Activated CD8-positive, alpha-beta memory T cell treated with anti-CD3 and anti-CD28 coated beads for 4 hours (primary cell): ENCODE measurements around the gene GNA14.
"Not testable (repeated sequence)": the region's sequence is repeated elsewhere in the genome, so short reads cannot be mapped to it uniquely, and the experiment has no call there.

Source experiments
- DNase-seq, 2 donors: peaks; one replicate each; pipeline ENCODE4 v3.0.0-alpha.2; 2020; ENCODE audit warnings: low read depth in 2 of 2

The GNA14 gene

DNA sequence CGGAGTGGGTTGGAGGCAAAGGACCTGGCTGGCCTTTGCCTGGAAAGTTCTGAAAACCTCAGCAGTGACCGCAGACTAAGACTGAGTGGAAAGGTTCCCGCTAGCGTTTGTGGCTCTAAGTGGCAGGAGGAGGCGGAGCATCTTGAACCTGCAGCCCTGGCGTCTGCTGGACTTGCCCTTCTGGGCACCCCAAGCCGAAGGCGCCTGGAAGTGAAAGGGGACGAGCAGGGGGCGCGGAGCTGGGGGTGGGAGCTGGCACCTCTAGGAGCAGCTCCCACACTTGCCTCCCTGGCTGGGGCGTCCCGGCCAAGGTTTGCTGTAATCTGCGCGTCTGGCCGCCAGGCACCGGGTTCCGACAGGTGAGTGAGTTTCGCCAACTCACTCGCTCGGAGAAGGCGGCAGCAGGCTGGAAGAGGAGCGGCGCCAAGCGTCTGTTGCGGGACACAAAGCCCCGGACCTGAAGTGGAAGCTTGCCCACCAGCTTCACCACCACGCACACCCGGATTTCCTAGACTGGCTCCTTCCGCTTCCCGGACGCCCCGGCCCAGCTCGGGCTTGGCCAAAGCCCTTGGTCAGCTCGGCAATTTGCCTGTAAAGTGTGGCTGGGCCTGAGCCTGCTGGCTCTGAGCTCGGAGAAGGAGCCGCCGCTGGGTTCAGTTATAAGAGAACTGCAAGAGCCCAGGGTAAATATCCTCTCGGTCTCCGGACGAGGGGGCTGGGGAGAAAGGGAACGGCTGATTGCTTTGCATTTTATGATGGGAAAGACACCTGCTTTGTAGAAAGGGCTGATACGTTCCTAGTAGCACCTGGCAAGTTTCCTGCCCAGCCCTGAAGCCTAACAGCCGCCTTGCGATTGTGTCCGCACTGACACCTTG lies at the start of gene GNA14:
TSS of gene GNA14 (minus strand) at position 89 of the 875 bp plus-strand sequence. CDS start 529 bp downstream, outside the sequence.
- no peak for DNase-seq

DNA sequence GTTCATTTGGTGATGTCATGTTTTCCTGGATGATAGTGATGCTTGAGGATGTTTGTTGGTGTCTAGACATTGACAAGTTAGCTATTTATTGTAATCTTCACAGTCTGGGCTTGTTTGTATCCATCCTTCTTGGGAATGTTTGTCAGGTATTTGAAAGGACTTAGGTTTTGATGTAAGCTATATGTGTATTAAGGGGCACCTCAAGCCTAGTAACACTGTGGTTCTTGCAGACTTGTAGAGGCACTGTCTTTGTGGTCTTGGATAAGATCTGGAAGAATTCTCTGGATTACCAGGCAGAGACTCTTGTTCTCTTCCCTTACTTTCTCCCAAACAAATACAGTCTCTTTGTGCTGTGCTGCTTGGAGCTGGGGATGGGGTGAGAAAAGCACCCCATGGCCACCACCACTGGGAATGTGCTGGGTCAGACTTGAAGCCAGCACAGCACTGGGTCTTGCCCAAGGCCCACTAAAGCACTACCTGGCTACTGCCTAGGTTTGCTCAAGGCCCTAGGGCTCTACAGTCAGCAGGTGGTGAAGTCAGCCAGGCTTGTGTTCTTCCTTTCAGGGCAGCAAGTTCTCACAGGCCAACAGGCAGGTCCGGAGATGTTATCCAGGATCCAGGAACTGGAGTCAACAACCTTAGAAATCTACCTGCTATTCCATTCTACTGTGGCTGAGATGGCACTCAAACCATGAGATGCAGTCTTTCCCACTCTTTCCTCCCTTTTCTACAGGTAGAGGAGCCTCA lies 49.3 kb upstream of the GNA14 start:
- no peak for DNase-seq

DNA sequence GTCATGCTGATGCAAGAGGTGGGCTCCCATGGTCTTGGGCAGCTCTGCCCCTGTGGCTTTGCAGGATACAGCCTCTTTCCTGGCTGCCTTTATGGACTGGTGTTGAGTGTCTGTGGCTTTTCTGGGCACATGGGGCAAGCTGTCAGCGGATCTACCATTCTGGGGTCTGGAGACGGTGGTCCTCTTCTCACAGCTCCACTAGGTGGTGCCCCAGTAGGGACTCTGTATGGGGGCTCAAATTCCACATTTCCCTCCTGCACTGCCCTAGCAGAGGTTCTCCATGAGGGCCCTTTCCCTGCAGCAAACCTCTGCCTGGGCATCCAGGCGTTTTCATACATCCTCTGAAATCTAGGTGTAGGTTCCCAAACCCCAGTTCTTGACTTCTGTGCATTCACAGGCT lies 42.6 kb upstream of the GNA14 start:
- DNase-seq, result not testable (repeated sequence)

DNA sequence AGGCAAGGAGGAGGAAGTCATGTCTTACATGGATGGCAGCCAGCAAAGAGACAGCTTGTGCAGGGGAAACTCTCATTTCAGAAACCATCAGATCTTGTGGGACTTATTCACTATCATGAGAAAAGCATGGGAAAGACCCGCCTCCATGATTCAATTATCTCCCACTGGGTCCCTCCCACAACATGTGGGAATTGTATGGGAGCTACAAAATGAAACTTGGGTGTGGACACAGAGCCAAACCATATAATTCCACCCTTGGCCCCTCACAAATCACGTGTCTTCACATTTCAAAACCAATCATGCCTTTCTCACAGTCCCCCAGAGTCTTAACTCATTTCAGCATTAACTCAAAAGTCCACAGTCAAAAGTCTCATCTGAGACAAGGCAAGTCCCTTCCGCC lies 42.0 kb upstream of the GNA14 start:
- not testable (repeated sequence) for DNase-seq

DNA sequence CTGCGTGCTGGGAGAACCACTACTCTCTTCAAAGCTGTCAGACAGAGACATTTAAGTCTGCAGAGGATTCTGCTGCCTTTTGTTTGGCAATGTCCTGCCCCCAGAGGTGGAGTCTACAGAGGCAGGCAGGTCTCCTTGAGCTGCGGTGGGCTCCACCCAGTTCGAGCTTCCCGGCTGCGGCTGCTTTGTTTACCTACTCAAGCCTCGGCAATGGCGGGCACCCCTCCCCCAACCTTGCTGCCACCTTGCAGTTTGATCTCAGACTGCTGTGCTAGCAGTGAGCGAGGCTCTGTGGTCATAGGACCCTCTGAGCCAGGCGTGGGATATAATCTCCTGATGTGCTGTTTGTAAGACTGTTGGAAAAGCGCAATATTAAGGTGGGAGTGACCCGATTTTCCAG lies 39.6 kb upstream of the GNA14 start:
- not testable (repeated sequence) for DNase-seq

DNA sequence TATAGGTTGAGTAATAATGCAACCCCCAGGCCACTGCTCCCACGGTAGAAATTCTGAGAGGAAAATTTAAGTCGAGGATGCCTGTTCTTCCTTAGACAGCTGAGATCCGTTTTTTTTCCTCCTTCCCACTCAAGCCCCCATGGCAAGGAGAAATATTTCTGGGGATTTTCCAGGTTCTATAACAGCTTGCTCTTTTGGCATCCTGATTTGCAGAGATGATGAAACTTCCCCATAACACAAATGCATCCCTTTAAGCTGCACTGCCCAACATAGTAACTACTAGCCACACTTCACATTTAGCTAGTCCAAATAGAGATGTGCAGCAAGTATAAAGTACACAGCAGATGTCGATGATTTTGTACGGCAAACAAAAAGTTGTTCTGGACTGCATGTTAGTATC lies 32.5 kb upstream of the GNA14 start:
- DNase-seq, result no peak

DNA sequence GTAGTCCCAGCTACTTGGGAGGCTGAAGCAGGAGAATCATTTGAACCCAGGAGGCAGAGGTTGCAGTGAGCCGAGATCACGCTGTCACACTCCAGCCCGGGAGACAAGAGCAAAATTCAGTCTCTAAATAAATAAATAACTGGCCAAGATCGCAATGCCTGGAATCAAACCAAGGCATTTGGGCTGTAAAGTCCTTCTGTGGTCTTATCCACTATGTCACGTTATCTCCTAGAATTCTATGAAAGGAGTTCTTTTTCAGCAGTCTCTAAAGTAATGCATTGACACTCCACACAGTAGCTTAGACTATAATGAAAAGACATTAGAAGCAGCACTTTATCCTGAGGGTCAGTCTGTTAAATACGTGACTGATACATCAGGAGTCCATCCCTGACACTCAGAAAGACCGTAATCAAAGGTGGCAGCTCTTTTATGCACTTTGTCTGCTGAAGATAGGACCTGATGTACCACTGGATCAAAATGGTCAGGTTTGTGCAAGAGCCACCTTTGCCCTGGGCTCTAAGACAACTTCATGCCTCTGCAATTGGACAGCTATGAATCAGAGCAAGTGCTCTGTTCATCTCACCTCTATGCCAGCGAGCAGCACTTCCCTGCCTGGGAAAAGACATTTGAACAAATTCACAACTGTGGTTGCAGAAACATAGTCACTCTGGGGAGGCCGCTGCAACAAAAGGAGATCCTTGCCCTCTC lies 31.7 kb upstream of the GNA14 start:
- no peak for DNase-seq

DNA sequence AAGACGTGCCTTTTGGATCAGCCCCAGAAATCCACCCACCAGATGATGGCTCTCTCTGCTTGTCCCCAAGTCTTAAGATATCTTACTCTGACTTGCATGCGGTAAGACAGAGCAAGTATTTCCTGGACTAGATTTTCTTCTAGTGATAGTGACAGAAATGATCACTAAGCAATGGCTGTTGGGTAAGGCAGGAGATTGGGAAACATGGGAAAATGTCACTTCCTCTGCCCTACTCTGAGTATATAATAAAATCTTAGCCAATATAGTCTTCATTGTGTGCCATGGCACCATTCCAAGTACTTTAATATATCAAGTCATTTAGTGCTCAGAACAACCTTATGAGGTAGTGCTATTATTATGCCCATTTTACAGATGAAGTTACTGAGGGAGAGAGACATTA lies 31.0 kb upstream of the GNA14 start:
- DNase-seq, result no peak

DNA sequence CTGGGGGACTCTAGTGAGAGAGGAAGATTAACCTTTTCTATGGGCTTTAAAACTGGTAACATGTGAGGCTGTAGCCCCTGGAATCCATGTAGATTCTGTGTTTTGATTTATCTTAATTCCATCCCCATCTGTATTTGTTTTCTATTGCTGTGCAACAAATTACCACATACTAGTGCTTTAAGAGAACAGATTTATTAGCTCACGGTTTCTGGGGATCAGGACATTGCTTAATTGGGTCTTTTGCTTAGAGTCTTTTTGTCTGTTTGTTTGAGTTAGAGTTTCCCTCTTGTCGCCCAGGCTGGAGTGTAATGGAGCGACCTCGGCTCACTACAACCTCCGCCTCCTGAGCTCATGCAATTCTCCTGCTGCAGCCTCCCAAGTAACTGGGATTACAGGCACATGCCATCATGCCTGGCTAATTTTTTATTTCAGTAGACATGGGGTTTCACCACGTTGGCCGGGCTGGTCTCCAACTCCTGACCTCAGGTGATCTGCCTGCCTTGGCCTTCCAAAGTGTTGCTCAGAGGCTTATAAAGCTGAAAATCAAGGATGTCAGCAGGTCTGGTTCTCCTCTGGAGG lies 29.9 kb upstream of the GNA14 start:
- no peak for DNase-seq

DNA sequence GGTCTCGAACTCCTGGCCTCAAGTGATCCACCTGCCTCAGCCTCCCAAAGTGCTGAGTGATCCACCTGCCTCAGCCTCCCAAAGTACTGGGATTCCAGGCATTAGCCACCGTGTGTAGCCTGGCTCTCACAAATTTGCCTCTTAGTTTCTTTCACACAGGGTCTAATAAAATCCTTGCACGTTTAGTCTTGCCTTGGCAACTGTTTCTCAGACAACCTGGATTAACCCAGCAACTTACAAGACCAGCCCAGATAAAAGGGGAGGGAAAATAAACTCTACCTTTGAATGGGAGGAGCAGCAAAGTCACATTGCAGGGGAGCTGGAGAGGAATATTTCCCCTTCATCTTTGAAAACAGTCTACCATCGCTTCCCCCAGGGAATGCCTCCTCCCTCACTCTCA lies 29.3 kb upstream of the GNA14 start:
- no peak for DNase-seq

DNA sequence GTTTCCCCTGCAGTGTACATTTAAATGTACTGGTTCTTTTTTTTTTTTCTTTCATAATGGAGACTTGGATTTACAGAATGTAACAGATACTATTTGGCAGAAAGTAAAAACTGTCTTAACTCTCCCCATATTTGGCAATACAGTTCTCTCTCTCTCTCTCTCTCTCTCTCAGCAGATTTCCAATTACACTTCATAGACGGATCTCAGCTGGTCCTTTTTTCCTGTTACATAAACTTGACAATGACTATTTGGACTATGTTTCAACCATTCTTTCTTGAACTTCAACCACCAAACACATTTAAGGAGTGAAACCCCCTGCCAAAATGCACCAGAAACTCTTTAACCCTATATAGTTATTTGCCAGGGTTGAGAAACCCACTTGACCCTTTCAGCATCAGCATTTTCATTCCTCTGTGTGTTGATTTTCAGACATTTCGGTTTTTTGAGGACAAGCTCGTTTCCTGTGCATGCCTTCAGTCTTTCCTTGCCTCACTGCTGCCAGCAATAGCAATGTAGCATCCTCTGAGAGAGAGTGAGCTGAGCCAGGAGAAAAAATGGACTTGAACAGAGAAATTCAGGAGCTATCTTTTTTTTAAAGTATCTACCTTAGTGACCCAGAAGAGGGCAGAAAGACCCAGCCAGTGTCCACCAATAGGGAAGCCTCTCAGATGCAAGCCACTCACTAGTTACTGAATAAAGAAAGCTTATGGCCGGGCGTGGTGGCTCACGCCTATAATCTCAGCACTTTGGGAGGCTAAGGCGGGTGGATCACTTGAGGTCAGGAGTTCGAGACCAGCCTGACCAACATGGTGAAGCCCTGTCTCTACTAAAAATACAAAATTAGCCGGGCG lies 26.0 kb upstream of the GNA14 start:
- no peak for DNase-seq

DNA sequence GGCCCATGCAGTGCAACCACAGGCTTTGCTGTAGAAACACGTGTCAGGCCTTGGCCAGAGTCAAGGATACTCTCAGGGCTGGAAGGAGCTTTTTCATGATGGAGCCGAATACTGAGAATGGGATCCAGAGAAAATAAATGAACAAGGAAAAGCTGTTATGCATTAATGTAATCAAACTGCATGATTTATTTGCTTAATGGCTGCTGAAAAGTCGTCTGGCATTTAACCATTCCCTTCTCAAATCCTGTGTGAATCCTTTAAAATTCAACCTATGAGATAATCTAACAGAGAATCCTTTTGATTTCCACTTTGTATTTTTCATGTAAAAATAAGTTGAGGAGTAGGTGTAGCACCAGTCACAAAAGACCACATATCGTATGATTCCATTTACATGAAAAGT lies 24.1 kb upstream of the GNA14 start:
- no peak for DNase-seq

DNA sequence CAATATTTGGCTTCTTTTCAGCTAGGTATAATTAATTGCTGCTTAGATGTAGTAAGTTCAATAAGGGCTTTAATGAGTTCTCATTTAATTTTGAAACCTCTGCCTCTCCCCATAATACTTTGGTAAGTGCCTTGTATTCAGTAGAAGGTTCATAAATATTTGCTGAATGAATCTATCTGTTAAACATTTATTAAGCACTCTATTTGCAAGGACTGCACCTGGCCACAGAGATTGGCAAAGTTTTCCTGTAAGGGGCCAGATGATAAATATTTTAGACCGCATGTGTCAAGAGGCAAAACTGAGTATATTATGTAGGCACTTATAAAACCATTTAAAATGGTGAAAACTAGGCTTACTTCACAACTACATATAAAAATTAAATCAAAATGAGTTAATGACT lies 19.0 kb upstream of the GNA14 start:
- DNase-seq, result no peak

DNA sequence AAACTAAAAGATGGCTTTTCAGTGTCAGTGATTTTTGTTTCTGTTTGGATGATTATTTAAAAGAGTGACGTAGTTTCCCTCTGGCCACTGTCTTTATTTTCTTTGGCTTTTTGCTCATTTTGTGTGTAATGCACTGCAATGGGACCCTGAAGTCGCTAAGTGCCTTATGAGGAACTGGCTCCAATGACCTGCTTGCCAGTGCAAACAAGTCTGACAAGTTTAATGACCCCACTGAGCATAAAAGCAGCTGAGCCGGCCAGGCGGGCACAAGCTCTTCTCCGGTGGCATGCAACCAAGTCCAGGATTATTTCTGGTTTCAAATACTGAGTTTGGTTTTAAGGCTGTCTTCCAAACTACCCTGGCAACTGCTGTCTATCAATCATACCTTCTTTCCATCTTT lies 15.6 kb upstream of the GNA14 start:
- no peak for DNase-seq

DNA sequence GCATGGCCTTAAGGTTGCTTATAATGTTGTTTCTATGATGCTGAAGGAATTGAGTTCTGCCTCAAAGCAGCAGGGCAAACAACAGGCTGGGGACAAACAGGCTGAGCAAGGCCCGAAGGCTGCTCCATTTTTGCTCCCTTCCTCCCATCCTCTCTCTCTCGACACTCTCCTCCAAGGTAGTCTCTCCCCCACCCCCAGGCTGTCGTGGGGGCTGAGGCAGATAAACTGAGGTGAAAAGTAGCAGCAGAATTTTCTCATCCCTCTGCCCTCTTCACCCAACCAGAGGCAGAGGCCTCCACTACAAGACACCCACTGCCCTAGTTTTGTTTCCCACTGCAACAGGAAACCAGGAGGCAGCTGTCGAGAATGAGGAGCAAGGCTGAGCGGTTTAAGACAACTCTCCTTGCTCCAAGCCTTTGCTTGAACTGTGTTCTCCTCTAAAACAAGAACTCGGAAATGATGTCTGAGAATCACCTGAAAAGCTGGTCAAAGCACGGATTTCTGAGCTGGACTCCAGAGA lies 13.5 kb upstream of the GNA14 start:
- no peak for DNase-seq

DNA sequence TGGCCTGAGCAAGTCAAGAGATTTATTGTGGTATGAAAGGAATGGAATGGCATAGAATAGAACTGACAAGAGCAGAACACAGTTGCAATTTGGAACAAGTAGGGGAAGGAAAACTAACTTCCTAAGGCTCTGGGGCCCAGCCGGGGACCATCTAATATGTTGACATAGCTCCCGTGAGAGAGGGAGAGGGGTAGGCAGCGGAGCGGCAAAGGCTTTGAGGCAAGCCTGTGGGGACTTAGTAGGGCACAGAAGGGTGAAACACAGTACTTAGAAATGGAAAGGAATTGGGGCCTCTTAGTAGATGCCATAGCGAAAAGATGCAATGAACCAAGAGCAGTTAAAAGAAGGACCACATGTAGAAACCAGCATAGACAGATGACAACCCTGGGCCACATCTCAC lies 11.8 kb upstream of the GNA14 start:
- no peak for DNase-seq

DNA sequence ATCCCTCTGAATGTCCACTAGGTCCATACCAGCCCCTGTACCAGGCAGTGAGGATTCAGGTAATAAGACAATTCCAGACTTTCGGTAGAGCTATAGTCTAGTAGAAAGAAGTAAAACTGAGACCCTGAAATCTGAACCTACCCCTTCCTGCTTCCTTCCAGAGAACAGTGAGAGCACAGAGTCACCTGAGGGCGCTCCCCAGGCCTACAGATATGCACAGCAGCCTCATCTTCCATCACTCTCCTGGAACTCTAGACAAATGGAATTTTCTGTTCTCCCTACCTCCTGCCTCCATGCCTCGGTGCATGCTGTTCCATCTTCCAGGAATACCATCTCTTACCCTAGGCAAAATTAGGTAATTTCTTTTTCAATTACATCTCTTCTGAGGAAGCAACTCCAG lies 3.1 kb upstream of the GNA14 start:
- DNase-seq, result no peak

DNA sequence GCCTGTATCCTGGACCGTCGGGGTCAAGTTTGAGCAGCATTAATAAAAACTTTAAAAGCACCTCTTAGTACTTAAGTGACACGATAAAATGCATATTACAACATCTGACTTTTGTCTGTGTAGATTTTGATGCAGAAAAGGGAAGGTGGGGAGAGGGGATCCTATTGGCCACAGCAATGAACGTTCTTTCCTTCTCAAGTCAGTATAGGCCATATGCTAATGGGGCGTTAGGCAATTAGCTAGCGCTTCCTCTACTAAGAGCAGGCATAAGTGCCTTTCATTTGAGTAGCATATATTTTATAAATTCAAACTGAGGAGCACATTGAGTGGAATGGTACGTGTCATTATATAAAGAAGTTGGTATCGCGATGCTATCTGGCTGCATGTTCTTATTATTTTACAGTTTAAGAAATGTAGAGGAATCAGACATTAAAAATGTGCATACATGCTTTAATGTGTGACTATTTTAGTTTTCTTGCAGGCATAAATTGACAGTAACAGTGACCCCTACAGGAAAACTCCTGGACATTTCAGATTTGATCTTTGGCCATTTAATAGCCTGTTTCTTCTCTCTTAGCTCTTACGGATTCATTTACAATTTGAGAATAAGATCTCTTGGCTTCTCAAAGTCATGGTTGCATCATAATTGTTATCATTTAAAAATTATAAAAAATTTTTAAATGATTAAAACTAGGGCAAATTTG lies 1.1 kb upstream of the GNA14 start:
- no peak for DNase-seq

DNA sequence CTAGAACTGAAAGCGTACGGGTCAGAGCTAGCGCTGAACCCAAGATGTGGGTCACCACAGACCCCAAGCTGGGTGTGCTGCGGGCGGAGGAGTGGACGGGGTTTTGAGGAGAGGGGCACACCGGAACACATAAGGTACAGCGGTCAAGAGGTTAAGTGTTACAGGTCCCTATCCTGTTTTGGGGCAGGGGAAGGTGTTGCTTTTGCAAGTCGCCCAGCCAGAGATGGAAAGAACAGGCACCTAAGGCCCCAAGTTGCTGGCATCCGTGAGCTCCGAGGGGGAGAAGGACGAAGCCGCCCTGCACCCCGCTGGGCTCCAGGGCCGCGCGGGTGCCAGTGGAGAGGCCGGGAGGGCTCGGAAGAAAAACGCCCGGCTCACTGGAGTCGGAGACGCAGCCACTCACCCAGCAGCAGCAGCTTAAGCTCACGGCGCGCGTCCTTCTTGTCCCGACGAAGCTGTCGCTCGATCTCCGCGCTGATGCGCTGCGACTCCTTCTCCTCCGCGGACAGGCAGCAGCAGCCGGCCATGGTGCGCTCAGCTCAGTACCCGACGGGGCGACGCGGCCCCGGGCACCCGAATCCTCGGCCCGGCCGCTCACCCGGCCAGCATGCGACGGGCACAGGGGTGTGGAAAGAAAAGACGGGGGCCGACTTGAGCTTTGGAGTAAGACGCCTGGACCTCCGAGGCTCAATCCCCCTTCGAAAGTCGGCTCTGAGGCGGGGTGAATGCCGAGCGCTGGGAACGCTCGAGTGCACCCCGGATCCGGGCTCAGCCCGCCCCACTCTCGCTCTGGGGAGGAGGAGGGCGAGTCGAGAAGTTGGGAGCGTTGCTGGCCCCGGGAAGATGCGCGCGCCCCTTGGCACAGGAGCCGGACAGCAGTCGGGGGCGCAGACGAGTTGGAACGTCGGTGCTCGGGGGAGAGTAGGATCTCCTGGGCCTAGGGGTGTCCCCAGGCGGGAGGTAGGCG lies 572 bp downstream of the GNA14 start:
- DNase-seq, result no peak
